HepG2 (cell line): ENCODE measurements around the gene PIP4K2C. TPM values are rescaled to one million over a fixed set of nuclear protein-coding genes. Genes with fewer than 3 reads are reported as not detected.

Experiments used
- CBX2 ChIP-seq, 2 experiments: fragments of 200-600 bp in 1 of 2; sonication (generic); formaldehyde crosslinking in 1 of 2; IDR thresholded peaks; 2 replicates each; pipeline versions ENCODE4 v1.7.0 to v1.8.1; 2018 to 2022; ENCODE audit warnings: low read depth in 2 of 2, low read length in 1 of 2, mild to moderate bottlenecking in 1 of 2, missing genetic modification reagents in 1 of 2
- CCAR2 ChIP-seq: fragments of 200-400 bp; formaldehyde crosslinking; optimal IDR thresholded peaks from 2 replicates; pipeline ENCODE3; 2018; ENCODE audit warnings: low read depth, mild to moderate bottlenecking, low read length, moderate library complexity
- CENPT ChIP-seq: sonication (generic); formaldehyde crosslinking; IDR thresholded peaks from 2 replicates; pipeline ENCODE4 v1.8.0; 2022; ENCODE audit warnings: low read depth, mild to moderate bottlenecking, moderate library complexity, missing genetic modification reagents
- ETV5 ChIP-seq: IDR thresholded peaks from 2 replicates; pipeline ENCODE4 v1.6.1; 2018; ENCODE audit warnings: missing biosample characterization, missing genetic modification reagents, inconsistent platforms, borderline replicate concordance
- GABPB1 ChIP-seq: IDR thresholded peaks from 2 replicates; pipeline ENCODE4 v1.6.1; 2016; ENCODE audit warnings: mild to moderate bottlenecking, missing genetic modification reagents, moderate library complexity, missing compliant biosample characterization
- KIAA2018 ChIP-seq: sonication (generic); formaldehyde crosslinking; IDR thresholded peaks from 2 replicates; pipeline ENCODE4 v1.5.0; 2020; ENCODE audit warnings: mild to moderate bottlenecking, missing genetic modification reagents, borderline replicate concordance
- MIXL1 ChIP-seq: IDR thresholded peaks from 2 replicates; pipeline ENCODE4 v1.6.1; 2016
- MTF2 ChIP-seq: sonication (generic); formaldehyde crosslinking; IDR thresholded peaks from 2 replicates; pipeline ENCODE4 v1.5.0; 2020; ENCODE audit warnings: missing genetic modification reagents, borderline replicate concordance
- TBX3 ChIP-seq: fragments of 450-650 bp; IDR thresholded peaks from 2 replicates; pipeline ENCODE4 v1.6.1; 2017; ENCODE audit warnings: antibody characterized with exemption, mild to moderate bottlenecking, inconsistent platforms, borderline replicate concordance
- ZC3H13 ChIP-seq: sonication (generic); formaldehyde crosslinking; IDR thresholded peaks from 2 replicates; pipeline ENCODE4 v1.8.1; 2023; ENCODE audit warnings: mild to moderate bottlenecking, missing genetic modification reagents, moderate library complexity
- ZMYM4 ChIP-seq: sonication (generic); formaldehyde crosslinking; IDR thresholded peaks from 2 replicates; pipeline ENCODE4 v1.8.1; 2023; ENCODE audit warnings: mild to moderate bottlenecking, missing genetic modification reagents
- ZNF34 ChIP-seq: sonication (generic); formaldehyde crosslinking; IDR thresholded peaks from 2 replicates; pipeline ENCODE4 v1.4.0; 2020; ENCODE audit warnings: mild to moderate bottlenecking, missing genetic modification reagents, borderline replicate concordance
- ZNF850 ChIP-seq: sonication (generic); formaldehyde crosslinking; conservative IDR thresholded peaks from 2 replicates; pipeline ENCODE4 v1.9.0; 2021; ENCODE audit warnings: mild to moderate bottlenecking, missing genetic modification reagents
- polyA plus RNA-seq, 8 experiments: library from polyadenylated mRNA; depleted of rRNA in 3 of 8; stranded (reverse) in 7 of 8; unstranded in 1 of 8; fragments of >200 nt; fragmentation: Illumina TruSeq in 4 of 8; extraction: Trizol in 4 of 8; gene quantifications; 2 replicates each; pipeline versions ENCODE4 v1.2.1 to v1.2.3, GENCODE V29; 2011 to 2016; ENCODE audit warnings: low read depth in 4 of 8, missing spikeins in 1 of 8, mixed read lengths in 1 of 8; ENCODE audit not compliant: insufficient read depth in 1 of 8
- total RNA-seq, 5 experiments: library from RNA; depleted of rRNA; stranded (reverse); fragments of >200 nt; fragmentation: Illumina TruSeq; extraction: Trizol; gene quantifications; 2 replicates each; pipeline ENCODE4 v1.2.3, GENCODE V29; 2016; ENCODE audit warnings: low read depth in 1 of 5
- TF ChIP-seq, protein P1 (sequence below): sonication (generic); formaldehyde crosslinking; conservative IDR thresholded peaks from 2 replicates; pipeline ENCODE4 v1.8.0; 2022; ENCODE audit warnings: mild to moderate bottlenecking, moderate library complexity, missing genetic modification reagents
- TF ChIP-seq, protein P2 (sequence below): sonication (generic); formaldehyde crosslinking; IDR thresholded peaks from 2 replicates; pipeline ENCODE4 v1.5.1; 2020; ENCODE audit warnings: missing genetic modification reagents, mild to moderate bottlenecking, borderline replicate concordance
- TF ChIP-seq, protein P3 (sequence below): sonication (generic); formaldehyde crosslinking; IDR thresholded peaks from 2 replicates; pipeline ENCODE4 v1.4.0; 2020; ENCODE audit warnings: missing genetic modification reagents

Gene PIP4K2C
- total and polyA plus RNA-seq, 2 of the 13 experiments (the other 11 are each of a cell fraction or from before 2014, with no cell fraction given): 23.3 to 26.4 TPM

DNA sequence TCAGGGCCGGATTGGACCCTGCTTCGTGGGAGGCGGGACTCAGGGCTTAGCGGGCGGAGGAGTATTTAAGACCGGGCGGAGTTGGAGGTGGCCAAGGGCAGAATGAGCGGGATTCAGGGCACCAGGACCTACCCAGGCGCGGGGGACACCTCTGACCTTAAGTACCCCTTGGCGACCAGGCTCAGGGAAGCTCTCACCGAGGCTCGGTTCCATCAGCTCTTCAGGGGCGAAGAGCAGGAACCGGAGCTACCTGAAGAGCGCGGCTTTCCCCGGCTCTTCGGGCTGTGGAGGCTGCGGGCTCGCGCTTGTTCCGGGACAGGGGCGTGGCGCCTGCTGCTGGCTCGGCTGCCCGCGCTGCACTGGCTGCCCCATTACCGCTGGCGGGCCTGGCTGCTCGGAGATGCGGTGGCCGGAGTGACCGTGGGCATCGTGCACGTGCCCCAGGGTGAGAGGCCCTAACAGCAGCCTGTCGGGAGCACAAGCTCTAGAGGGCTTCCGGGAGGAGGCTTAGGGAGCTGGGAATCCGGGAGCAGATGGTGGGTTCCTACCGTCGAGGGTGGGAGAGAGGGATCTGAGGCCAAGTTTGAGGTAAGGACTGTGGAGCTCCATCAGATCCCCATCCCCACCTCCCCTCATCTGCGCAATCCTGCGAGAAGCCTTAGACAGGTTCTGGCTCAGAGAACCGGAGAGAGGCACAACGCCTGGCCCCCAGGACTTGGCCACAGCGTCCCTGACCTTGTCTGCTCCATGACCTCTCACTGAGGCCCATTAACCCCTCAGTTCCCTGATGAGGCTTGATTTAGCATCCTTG lies 28.6 kb downstream of the PIP4K2C start (continued):
- TF ChIP-seq ZMYM4 (CRISPR knock-in tag) (peak; percentile 23; the same call in 1 of the 2 replicates), ETV5 (CRISPR knock-in tag) (0 out of 2 replicates have a peak, but pooled peaks have one; percentile 24), ZC3H13 (no peak), MIXL1 (CRISPR knock-in tag) (no peak), CBX2 (IDR thresholded peaks at IDR 0.05; ENCODE audit: low read depth, low read length) (no peak), CBX2 (CRISPR knock-in tag; IDR thresholded peaks at IDR 0.05; ENCODE audit: low read depth) (no peak), ZNF34 (CRISPR knock-in tag) (no peak), TBX3 (no peak), ZNF850 (no peak), CENPT (no peak), CCAR2 (no peak), KIAA2018 (CRISPR knock-in tag) (no peak), GABPB1 (CRISPR knock-in tag) (peak; percentile 70; the same call in 1 of the 2 replicates), MTF2 (CRISPR knock-in tag) (peak; percentile 87)
- TF ChIP-seq, protein P1, sequence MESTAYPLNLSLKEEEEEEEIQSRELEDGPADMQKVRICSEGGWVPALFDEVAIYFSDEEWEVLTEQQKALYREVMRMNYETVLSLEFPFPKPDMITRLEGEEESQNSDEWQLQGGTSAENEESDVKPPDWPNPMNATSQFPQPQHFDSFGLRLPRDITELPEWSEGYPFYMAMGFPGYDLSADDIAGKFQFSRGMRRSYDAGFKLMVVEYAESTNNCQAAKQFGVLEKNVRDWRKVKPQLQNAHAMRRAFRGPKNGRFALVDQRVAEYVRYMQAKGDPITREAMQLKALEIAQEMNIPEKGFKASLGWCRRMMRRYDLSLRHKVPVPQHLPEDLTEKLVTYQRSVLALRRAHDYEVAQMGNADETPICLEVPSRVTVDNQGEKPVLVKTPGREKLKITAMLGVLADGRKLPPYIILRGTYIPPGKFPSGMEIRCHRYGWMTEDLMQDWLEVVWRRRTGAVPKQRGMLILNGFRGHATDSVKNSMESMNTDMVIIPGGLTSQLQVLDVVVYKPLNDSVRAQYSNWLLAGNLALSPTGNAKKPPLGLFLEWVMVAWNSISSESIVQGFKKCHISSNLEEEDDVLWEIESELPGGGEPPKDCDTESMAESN (CRISPR knock-in tag): no peak
- TF ChIP-seq, protein P2, sequence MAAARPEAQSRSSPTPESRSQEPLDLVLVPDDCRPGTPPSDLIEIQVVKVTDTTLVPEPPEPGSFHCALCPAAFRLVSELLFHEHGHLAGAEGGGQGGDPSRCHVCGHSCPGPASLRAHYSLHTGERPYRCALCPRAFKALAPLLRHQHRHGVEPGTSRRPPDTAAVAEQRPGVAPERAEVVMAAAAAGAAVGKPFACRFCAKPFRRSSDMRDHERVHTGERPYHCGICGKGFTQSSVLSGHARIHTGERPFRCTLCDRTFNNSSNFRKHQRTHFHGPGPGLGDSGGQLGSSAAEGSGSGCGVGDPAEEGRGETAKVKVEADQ (CRISPR knock-in tag): no peak
- TF ChIP-seq, protein P3, sequence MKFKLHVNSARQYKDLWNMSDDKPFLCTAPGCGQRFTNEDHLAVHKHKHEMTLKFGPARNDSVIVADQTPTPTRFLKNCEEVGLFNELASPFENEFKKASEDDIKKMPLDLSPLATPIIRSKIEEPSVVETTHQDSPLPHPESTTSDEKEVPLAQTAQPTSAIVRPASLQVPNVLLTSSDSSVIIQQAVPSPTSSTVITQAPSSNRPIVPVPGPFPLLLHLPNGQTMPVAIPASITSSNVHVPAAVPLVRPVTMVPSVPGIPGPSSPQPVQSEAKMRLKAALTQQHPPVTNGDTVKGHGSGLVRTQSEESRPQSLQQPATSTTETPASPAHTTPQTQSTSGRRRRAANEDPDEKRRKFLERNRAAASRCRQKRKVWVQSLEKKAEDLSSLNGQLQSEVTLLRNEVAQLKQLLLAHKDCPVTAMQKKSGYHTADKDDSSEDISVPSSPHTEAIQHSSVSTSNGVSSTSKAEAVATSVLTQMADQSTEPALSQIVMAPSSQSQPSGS (CRISPR knock-in tag): 0 out of 2 replicates have a peak, but pooled peaks have one; percentile 19
